Mucosa of descending colon (tissue), 3 donors: ENCODE data around the gene BEAN1. TPM values are rescaled to one million over a fixed set of nuclear protein-coding genes. Genes with fewer than 3 reads are reported as not detected.
A peak's percentile ranks its signal among the peaks of the same experiment; 100 is the strongest.

Source experiments
- ATAC-seq: fragments of 200-7000 bp; cut with Tn5 transposase; one replicate; pipeline ENCODE4 v1.9.1; 2020; ENCODE audit warnings: mild to moderate bottlenecking, moderate library complexity
- DNase-seq, 3 donors: peaks; one replicate each; pipeline ENCODE4 v3.0.0-alpha.2; 2020
- H3K36me3 ChIP-seq: fragments of 200-600 bp; one replicate; pipeline ENCODE4 v1.8.0; 2021; ENCODE audit warnings: low read depth, mild to moderate bottlenecking
- H3K4me1 ChIP-seq: fragments of 200-600 bp; one replicate; pipeline ENCODE4 v1.8.0; 2021; ENCODE audit warnings: low read depth, mild to moderate bottlenecking
- H3K4me3 ChIP-seq: fragments of 200-600 bp; one replicate; pipeline ENCODE4 v1.8.0; 2021; ENCODE audit warnings: mild to moderate bottlenecking
- H3K9me3 ChIP-seq: fragments of 200-600 bp; one replicate; pipeline ENCODE4 v1.8.0; 2021; ENCODE audit warnings: mild to moderate bottlenecking
- CTCF ChIP-seq: fragments of 200-600 bp; IDR thresholded peaks from one replicate; pipeline ENCODE4 v1.8.0; 2022; ENCODE audit warnings: antibody characterized with exemption, mild to moderate bottlenecking
- intact Hi-C, 2 donors: fragments of 100-400 bp; cut with DNase I in 1 of 2; cut with micrococcal nuclease in 1 of 2; formaldehyde crosslinking; loops; one replicate each; pipeline versions ENCODE4 v1.11.0 to v1.11.1; 2022; cut with DNase I, micrococcal nuclease
- total RNA-seq, 3 donors: library from RNA; stranded (reverse); fragmentation: NEBNext Ultra II Directional in 2 of 3; extraction: Animal tissue kit (Norgen Biotek cat#: 25700) in 2 of 3; gene quantifications; one replicate each; pipeline versions ENCODE4 v1.2.1 to v1.2.4, GENCODE V29; 2021 to 2023
- donor health status: DM: no; HTN: no; CAD: no; lungs with moderate emphysema.
- donor health status: DM: no; HTN: no; CAD: no.
- donor health status: DM: no; HTN: yes; CAD: no.

The BEAN1 gene
- total RNA-seq, 3 donors from 2014 or later = 0.22 TPM; not detected in 2

- intact Hi-C loops = no loop called here
- H3K4me3 ChIP-seq = no peak overlapping the region
- DNase-seq (no peak), ATAC-seq (no peak)
- TF ChIP-seq CTCF = no peak
- no peaks in the 10 kb centered on the region for H3K9me3 ChIP-seq
- no peaks in the 10 kb centered on the region for H3K36me3 ChIP-seq
- H3K4me1 ChIP-seq = no peaks in the 10 kb centered on the region
Observed at GRCh38 chr16:66489818-66490217, 62.7 kb downstream of the BEAN1 start.

- Histone ChIP-seq H3K36me3 (no peaks in the 10 kb centered on the region), H3K9me3 (no peaks in the 10 kb centered on the region), H3K4me3 (no peak overlapping the region), H3K4me1 (no peaks in the 10 kb centered on the region)
- no peak for TF ChIP-seq CTCF
- intact Hi-C loops = no loop called here
- DNase-seq (peak in 1 of 3 donors; percentile 16), ATAC-seq (no peak)
Observed at GRCh38 chr16:66490774-66491715, 64.0 kb downstream of the BEAN1 start.

GRCh38 chr16:66491716-66492064, 64.6 kb downstream of the BEAN1 start:
- no peak for ATAC-seq
- intact Hi-C loops = no loop called here
- Histone ChIP-seq H3K4me3 (no peak overlapping the region), H3K9me3 (no peaks in the 10 kb centered on the region), H3K4me1 (no peaks in the 10 kb centered on the region), H3K36me3 (no peaks in the 10 kb centered on the region)
- TF ChIP-seq CTCF = no peak
- DNase-seq = no peak

GRCh38 chr16:66493490-66494401, 66.7 kb downstream of the BEAN1 start:
- Histone ChIP-seq H3K9me3 (no peaks in the 10 kb centered on the region), H3K4me1 (no peaks in the 10 kb centered on the region), H3K36me3 (no peaks in the 10 kb centered on the region), H3K4me3 (no peak overlapping the region)
- peak in 1 of 3 donors; percentile 10 for DNase-seq
- intact Hi-C loops = no loop called here
- TF ChIP-seq CTCF = no peak
- no peak for ATAC-seq

- Histone ChIP-seq H3K9me3 (no peaks in the 10 kb centered on the region), H3K4me3 (no peak overlapping the region), H3K36me3 (no peaks in the 10 kb centered on the region), H3K4me1 (no peaks in the 10 kb centered on the region)
- ATAC-seq (no peak), DNase-seq (no peak)
- TF ChIP-seq CTCF = no peak
- intact Hi-C loops = no loop called here
Observed at GRCh38 chr16:66494916-66495315, 67.8 kb downstream of the BEAN1 start.
